SK-N-MC (cell line): Measurements from ENCODE around the gene ATPAF1.

Experiments used
- EZH2 ChIP-seq: fragments of 200-600 bp; sonication (generic); IDR thresholded peaks from one replicate; pipeline ENCODE4 v1.6.1; 2017; ENCODE audit warnings: antibody characterized with exemption
- POLR2AphosphoS5 ChIP-seq: IDR thresholded peaks from 2 replicates; pipeline ENCODE4 v1.6.1; 2012; ENCODE audit warnings: mild to moderate bottlenecking, low read depth, low read length, borderline replicate concordance

DNA sequence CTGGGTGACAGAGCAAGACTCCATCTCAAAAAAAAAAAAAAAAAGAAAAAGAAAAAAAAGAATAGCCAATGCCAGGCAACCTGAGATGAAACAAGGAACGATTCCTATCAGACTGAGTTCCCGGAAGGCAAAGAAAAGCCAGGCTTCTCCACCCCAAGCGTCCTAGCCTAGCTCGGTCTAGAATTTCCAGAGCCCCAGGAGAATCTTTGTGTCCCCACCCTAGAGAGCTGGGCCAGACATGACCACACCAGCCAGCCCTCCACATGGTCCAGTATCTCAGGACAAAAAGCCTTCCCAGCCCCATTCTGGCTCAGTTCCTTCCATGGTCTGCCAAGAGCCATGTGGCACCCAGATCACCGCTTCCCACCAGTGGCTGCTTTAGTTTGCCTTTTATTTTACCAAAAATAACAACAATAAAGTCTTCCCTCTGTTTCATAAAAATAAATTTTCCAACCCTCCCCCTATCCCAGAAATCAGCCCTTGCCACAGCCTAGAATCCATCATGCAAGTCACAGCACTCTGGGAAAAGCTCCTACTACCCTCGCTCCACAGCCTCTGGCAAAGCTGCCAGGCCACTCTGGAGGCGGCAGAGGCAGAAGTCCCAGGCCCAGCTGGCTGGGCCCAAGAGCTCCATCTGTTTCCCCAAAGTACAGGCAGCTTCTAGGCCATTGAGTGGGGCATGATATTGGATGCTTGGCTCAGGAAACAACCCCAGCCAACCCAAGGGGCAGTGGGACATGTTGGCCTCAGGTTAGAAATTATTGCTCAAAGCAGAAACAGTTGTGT, 60.6 kb downstream of the ATPAF1 start:
- no peak for TF ChIP-seq EZH2
- TF ChIP-seq POLR2AphosphoS5: no peak
